HepG2 (cell line): ENCODE results near the gene CYP27B1. TPM values are rescaled to one million over a fixed set of nuclear protein-coding genes. Genes with fewer than 3 reads are reported as not detected.

Experiments
- GATAD1 ChIP-seq: IDR thresholded peaks from 2 replicates; pipeline ENCODE4 v1.6.1; 2016; ENCODE audit warnings: missing genetic modification reagents, missing compliant biosample characterization
- MAZ ChIP-seq, 2 experiments: sonication (generic) in 1 of 2; formaldehyde crosslinking in 1 of 2; IDR thresholded peaks; 2 replicates each; pipeline versions ENCODE4 v1.5.0 to v1.6.1; 2012 to 2020; ENCODE audit warnings: low read depth in 2 of 2, mild to moderate bottlenecking in 2 of 2, borderline replicate concordance in 1 of 2, improper control_type of control experiment in 1 of 2, low read length in 1 of 2, missing genetic modification reagents in 1 of 2, moderate library complexity in 1 of 2
- MED8 ChIP-seq: sonication (generic); formaldehyde crosslinking; IDR thresholded peaks from 2 replicates; pipeline ENCODE4 v1.8.1; 2023; ENCODE audit warnings: mild to moderate bottlenecking, missing genetic modification reagents; ENCODE audit not compliant: insufficient replicate concordance
- NR2F1 ChIP-seq, 2 experiments: fragments of 450-650 bp in 1 of 2; formaldehyde crosslinking in 1 of 2; IDR thresholded peaks; 2 replicates each; pipeline versions ENCODE4 v1.5.0 to v1.6.1; 2016 to 2020; ENCODE audit warnings: mild to moderate bottlenecking in 1 of 2, missing compliant biosample characterization in 1 of 2, missing genetic modification reagents in 1 of 2, moderate library complexity in 1 of 2
- TCF7L2 ChIP-seq: IDR thresholded peaks from 2 replicates; pipeline ENCODE4 v1.6.1; 2011; ENCODE audit warnings: mild to moderate bottlenecking, low read depth, low read length, moderate library complexity
- TMF1 ChIP-seq: sonication (generic); formaldehyde crosslinking; IDR thresholded peaks from 2 replicates; pipeline ENCODE4 v1.8.1; 2022; ENCODE audit warnings: low read depth, missing genetic modification reagents
- TRIM24 ChIP-seq: sonication (generic); formaldehyde crosslinking; IDR thresholded peaks from 2 replicates; pipeline ENCODE4 v1.8.0; 2022; ENCODE audit warnings: mild to moderate bottlenecking, missing genetic modification reagents
- TSC22D2 ChIP-seq: sonication (generic); formaldehyde crosslinking; IDR thresholded peaks from 2 replicates; pipeline ENCODE4 v1.5.1; 2020; ENCODE audit warnings: missing genetic modification reagents, mild to moderate bottlenecking, borderline replicate concordance
- ZBTB1 ChIP-seq: sonication (generic); formaldehyde crosslinking; IDR thresholded peaks from 2 replicates; pipeline ENCODE4 v1.4.0; 2020; ENCODE audit warnings: missing genetic modification reagents, borderline replicate concordance
- ZFP62 ChIP-seq: sonication (generic); formaldehyde crosslinking; IDR thresholded peaks from 2 replicates; pipeline ENCODE4 v1.4.0; 2020; ENCODE audit warnings: missing genetic modification reagents
- ZKSCAN8 ChIP-seq: IDR thresholded peaks from 2 replicates; pipeline ENCODE4 v1.6.1; 2016; ENCODE audit warnings: borderline replicate concordance, missing genetic modification reagents, missing compliant biosample characterization
- ZNF230 ChIP-seq: sonication (generic); formaldehyde crosslinking; IDR thresholded peaks from 2 replicates; pipeline ENCODE4 v1.4.0; 2020; ENCODE audit warnings: mild to moderate bottlenecking, missing genetic modification reagents
- ZNF3 ChIP-seq: IDR thresholded peaks from 2 replicates; pipeline ENCODE4 v1.7.0; 2017; ENCODE audit warnings: inconsistent platforms
- ZNF501 ChIP-seq: sonication (generic); formaldehyde crosslinking; IDR thresholded peaks from 2 replicates; pipeline ENCODE4 v1.5.1; 2020; ENCODE audit warnings: mild to moderate bottlenecking, moderate library complexity, missing genetic modification reagents
- ZNF83 ChIP-seq: sonication (generic); formaldehyde crosslinking; IDR thresholded peaks from 2 replicates; pipeline ENCODE4 v1.4.0; 2020; ENCODE audit warnings: missing genetic modification reagents, mild to moderate bottlenecking, borderline replicate concordance
- polyA plus RNA-seq, 8 experiments: library from polyadenylated mRNA; depleted of rRNA in 3 of 8; stranded (reverse) in 7 of 8; unstranded in 1 of 8; fragments of >200 nt; fragmentation: Illumina TruSeq in 4 of 8; extraction: Trizol in 4 of 8; gene quantifications; 2 replicates each; pipeline versions ENCODE4 v1.2.1 to v1.2.3, GENCODE V29; 2011 to 2016; ENCODE audit warnings: low read depth in 4 of 8, missing spikeins in 1 of 8, mixed read lengths in 1 of 8; ENCODE audit not compliant: insufficient read depth in 1 of 8
- total RNA-seq, 5 experiments: library from RNA; depleted of rRNA; stranded (reverse); fragments of >200 nt; fragmentation: Illumina TruSeq; extraction: Trizol; gene quantifications; 2 replicates each; pipeline ENCODE4 v1.2.3, GENCODE V29; 2016; ENCODE audit warnings: low read depth in 1 of 5
- TF ChIP-seq, protein P1 (sequence below): sonication (generic); formaldehyde crosslinking; IDR thresholded peaks from 2 replicates; pipeline ENCODE4 v1.5.0; 2020; ENCODE audit warnings: missing genetic modification reagents
- TF ChIP-seq, protein P2 (sequence below), 2 experiments: IDR thresholded peaks; 2 replicates each; pipeline ENCODE4 v1.6.1; 2011 to 2012; ENCODE audit warnings: low read length in 2 of 2, borderline replicate concordance in 1 of 2, low read depth in 1 of 2, mild to moderate bottlenecking in 1 of 2, moderate library complexity in 1 of 2
- TF ChIP-seq, protein P3 (sequence below), 2 experiments: sonication (generic) in 1 of 2; formaldehyde crosslinking in 1 of 2; IDR thresholded peaks; 2 replicates each; pipeline versions ENCODE4 v1.4.0 to v1.6.1; 2018 to 2020; ENCODE audit warnings: missing genetic modification reagents in 2 of 2, borderline replicate concordance in 1 of 2, low read depth in 1 of 2, mild to moderate bottlenecking in 1 of 2, missing biosample characterization in 1 of 2
- TF ChIP-seq, protein P4 (sequence below): sonication (generic); formaldehyde crosslinking; conservative IDR thresholded peaks from 2 replicates; pipeline ENCODE4 v1.4.0; 2020; ENCODE audit warnings: missing genetic modification reagents

The CYP27B1 gene
- total and polyA plus RNA-seq, 2 of the 13 experiments (the other 11 are each of a cell fraction or from before 2014, with no cell fraction given) = 2.3 to 3.0 TPM

DNA sequence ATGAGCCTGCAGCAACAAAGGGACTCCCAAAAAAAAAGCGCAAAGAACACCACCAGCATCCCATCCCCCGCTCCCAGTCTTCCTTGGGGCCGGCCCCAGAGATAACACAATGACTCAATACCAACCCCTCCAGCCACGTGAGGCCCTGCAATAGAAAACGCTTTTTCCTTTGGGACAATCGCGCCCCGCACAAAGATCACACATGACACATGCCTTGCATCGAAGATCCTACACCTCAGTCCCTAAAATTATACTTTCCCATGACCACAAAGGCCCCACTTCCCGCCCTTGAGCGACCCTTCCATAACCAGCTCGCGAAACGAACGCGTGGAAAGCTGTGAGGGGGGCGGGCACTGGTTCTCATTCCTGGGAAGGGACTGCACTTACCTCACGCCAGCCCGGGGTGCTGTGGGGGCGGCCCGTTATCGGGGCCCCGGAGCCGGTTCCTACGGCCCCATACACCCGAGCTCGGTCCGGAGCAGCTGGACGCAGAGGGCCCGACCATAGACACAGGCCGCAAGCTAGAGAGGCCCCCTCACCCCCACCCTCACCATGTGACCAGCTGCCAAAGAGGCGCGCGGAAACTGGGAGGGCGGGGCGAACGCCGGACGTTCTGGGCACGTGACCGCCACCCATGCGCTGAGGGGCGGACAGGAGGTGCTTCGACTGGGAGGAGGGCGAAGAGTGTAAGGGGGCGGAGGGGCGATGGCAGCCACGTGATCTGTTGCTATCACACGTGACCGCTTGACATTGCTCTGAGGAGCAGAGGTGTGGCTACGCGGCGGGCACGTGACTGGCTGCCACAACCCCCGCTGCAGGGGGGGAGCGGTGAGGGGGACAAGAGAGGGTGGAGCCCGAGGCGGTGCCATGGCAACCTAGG is 14.8 kb downstream of the CYP27B1 start, which contains the start of gene CDK4 (continued):
- TF ChIP-seq TCF7L2 = no peak
- TF ChIP-seq, protein P1, sequence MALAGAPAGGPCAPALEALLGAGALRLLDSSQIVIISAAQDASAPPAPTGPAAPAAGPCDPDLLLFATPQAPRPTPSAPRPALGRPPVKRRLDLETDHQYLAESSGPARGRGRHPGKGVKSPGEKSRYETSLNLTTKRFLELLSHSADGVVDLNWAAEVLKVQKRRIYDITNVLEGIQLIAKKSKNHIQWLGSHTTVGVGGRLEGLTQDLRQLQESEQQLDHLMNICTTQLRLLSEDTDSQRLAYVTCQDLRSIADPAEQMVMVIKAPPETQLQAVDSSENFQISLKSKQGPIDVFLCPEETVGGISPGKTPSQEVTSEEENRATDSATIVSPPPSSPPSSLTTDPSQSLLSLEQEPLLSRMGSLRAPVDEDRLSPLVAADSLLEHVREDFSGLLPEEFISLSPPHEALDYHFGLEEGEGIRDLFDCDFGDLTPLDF (CRISPR knock-in tag) = peak; percentile 98
- TF ChIP-seq TRIM24 (CRISPR knock-in tag) = no peak
- TF ChIP-seq GATAD1 = peak; percentile 93
- peak; percentile 83; the same call in 1 of the 2 replicates for TF ChIP-seq ZNF230 (CRISPR knock-in tag)
- TF ChIP-seq, protein P2, sequence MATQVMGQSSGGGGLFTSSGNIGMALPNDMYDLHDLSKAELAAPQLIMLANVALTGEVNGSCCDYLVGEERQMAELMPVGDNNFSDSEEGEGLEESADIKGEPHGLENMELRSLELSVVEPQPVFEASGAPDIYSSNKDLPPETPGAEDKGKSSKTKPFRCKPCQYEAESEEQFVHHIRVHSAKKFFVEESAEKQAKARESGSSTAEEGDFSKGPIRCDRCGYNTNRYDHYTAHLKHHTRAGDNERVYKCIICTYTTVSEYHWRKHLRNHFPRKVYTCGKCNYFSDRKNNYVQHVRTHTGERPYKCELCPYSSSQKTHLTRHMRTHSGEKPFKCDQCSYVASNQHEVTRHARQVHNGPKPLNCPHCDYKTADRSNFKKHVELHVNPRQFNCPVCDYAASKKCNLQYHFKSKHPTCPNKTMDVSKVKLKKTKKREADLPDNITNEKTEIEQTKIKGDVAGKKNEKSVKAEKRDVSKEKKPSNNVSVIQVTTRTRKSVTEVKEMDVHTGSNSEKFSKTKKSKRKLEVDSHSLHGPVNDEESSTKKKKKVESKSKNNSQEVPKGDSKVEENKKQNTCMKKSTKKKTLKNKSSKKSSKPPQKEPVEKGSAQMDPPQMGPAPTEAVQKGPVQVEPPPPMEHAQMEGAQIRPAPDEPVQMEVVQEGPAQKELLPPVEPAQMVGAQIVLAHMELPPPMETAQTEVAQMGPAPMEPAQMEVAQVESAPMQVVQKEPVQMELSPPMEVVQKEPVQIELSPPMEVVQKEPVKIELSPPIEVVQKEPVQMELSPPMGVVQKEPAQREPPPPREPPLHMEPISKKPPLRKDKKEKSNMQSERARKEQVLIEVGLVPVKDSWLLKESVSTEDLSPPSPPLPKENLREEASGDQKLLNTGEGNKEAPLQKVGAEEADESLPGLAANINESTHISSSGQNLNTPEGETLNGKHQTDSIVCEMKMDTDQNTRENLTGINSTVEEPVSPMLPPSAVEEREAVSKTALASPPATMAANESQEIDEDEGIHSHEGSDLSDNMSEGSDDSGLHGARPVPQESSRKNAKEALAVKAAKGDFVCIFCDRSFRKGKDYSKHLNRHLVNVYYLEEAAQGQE (IDR thresholded peaks at IDR 0.05; ENCODE audit: borderline replicate concordance in 1 of 2, low read depth in 1 of 2, low read length in 2 of 2) = no peak
- no peak for TF ChIP-seq ZNF83 (CRISPR knock-in tag)
- no peak for TF ChIP-seq ZNF3 (CRISPR knock-in tag)
- TF ChIP-seq MED8 (CRISPR knock-in tag) = peak; percentile 76
- TF ChIP-seq MAZ (IDR thresholded peaks at IDR 0.05; ENCODE audit: borderline replicate concordance, low read depth, low read length) = peak; percentile 91
- peak; percentile 99 for TF ChIP-seq MAZ (CRISPR knock-in tag; IDR thresholded peaks at IDR 0.05; ENCODE audit: low read depth)
- TF ChIP-seq, protein P3, sequence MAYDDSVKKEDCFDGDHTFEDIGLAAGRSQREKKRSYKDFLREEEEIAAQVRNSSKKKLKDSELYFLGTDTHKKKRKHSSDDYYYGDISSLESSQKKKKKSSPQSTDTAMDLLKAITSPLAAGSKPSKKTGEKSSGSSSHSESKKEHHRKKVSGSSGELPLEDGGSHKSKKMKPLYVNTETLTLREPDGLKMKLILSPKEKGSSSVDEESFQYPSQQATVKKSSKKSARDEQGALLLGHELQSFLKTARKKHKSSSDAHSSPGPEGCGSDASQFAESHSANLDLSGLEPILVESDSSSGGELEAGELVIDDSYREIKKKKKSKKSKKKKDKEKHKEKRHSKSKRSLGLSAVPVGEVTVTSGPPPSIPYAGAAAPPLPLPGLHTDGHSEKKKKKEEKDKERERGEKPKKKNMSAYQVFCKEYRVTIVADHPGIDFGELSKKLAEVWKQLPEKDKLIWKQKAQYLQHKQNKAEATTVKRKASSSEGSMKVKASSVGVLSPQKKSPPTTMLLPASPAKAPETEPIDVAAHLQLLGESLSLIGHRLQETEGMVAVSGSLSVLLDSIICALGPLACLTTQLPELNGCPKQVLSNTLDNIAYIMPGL (CRISPR knock-in tag; IDR thresholded peaks at IDR 0.05; ENCODE audit: borderline replicate concordance in 1 of 2, low read depth in 1 of 2) = peak; percentile 92 to 95
- TF ChIP-seq, protein P4, sequence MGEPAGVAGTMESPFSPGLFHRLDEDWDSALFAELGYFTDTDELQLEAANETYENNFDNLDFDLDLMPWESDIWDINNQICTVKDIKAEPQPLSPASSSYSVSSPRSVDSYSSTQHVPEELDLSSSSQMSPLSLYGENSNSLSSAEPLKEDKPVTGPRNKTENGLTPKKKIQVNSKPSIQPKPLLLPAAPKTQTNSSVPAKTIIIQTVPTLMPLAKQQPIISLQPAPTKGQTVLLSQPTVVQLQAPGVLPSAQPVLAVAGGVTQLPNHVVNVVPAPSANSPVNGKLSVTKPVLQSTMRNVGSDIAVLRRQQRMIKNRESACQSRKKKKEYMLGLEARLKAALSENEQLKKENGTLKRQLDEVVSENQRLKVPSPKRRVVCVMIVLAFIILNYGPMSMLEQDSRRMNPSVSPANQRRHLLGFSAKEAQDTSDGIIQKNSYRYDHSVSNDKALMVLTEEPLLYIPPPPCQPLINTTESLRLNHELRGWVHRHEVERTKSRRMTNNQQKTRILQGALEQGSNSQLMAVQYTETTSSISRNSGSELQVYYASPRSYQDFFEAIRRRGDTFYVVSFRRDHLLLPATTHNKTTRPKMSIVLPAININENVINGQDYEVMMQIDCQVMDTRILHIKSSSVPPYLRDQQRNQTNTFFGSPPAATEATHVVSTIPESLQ (CRISPR knock-in tag) = no peak
- no peak; a peak in 1 of 4 replicates for TF ChIP-seq NR2F1 (CRISPR knock-in tag; IDR thresholded peaks at IDR 0.05)
- peak; percentile 92 for TF ChIP-seq ZNF501 (CRISPR knock-in tag)
- peak; percentile 24; the same call in 1 of the 2 replicates for TF ChIP-seq ZKSCAN8 (CRISPR knock-in tag)
- TF ChIP-seq TMF1 (CRISPR knock-in tag) = peak; percentile 69; the same call in 1 of the 2 replicates
- TF ChIP-seq ZFP62 (CRISPR knock-in tag) = no peak
- peak; percentile 80 for TF ChIP-seq TSC22D2 (CRISPR knock-in tag)
- no peak for TF ChIP-seq ZBTB1 (CRISPR knock-in tag)
